Fibroblast of peridontal ligament (primary cell): Measurements from ENCODE around the gene TANC1.

Experiments
- DNase-seq: peaks from one replicate; pipeline ENCODE4 v3.0.0-alpha.2; 2010; ENCODE audit errors: extremely low read depth

Gene TANC1

DNA sequence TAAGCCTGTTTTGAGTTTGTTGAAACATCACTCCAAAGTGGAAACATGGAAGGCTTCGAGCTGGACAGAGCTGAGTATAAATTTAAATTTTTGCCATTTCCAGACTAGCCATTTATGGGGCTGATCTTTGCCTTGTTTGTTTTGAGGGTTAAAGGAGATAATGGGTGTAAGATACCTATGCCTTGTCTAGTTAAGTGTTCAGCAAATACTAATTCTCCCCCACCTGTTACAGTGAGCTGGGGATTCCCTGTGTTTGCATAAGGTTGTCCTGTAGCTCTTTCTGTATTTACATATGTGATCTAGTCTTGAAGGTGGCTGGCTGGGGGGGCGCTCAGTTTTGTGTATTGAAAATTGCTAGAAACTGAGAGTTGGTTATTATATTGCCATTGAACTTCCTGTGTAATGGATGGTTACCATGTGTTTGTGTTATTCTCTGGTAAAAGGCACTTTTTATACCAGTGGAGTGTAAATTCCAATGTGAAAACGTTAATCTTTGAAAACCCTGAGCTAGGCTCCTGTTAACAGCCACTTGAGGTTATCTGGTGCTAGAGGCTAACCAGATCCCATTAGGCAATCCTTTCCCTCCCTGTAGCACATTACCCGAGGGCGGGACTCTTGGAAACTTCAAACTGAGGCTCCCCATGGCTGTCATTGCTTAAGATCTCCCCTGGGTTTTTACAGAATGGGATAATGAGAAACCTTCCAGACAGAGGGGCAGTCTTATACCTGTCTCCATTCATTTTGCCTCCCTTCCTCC is 26.7 kb downstream of the TANC1 start:
- no peak for DNase-seq

DNA sequence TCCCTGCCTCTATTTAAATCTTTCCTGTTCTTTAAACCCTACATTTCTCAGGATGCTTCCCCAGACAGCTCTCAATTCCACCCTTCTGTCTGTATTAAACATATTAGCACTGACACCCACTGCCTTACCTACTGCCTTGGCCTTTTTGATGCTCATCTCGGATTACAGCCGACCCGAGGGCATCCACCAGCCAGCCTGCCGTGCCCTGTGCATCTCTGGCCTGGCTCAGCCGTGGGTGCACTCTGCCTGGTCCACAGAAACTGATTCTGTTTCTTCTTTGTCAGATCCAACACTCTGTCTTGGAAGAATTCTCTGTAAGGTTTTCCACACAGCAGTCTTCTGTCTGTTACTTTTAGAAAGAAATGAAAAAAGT is 27.2 kb downstream of the TANC1 start:
- DNase-seq = no peak

DNA sequence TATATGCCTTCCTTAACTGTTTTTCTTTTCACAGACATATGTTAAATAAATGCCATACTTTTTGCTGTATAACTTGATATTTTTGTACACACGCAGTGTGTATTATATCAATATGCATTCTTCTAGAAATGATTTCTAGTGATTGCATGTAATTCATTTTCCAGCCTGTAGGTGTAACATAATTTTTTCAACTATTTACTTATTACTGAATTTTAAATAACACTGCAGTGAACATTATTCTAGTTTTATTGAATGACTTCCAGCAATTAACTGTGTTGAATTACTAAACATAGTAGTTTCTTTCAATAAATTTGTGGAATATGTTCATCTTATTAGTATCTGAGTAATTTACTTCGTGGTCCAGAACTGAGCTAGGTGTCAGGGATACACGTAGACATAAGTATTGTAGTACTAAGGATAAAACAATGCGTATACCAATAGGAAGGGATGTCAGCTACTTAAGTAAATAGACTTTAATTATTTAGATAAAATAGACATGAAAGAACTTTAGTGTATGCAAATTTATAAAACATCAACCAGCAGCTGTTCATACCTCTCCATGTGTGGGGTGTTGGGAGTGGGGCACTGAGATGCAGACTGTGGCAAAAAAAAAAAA is 28.0 kb downstream of the TANC1 start:
- DNase-seq = no peak

DNA sequence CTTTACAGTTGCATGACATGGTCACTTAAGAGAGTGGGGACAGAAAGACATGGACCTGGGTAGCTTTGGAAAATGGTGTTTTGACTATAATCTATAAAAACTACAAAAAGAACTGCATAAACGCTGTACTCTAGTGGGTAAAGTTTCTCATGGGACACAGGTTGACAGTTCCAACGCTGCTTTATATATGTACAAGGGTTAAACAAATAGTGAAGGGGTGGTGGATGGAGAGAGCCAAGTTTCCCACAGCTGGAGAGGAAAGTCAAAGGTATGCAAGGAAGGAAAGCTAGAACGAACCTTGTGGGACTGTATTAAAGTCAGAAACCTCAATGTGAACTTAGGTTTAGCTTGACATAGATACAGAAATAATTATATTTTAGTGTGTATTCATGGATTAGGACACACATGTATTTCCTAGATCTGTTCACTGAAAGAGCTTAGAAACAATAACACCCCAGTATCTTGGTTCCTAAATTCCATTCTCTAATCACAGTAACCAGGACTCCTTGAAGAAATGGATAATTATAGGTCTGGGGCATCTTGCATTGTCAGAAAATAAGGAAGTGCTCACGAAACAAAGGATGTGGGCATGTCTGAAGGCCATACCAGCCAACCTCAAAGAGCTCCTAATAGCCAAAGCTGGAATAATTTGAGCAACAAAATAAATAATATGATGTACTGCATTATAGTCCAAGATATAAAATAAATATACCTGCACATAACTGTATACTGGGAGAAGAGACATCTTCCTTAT is 28.8 kb downstream of the TANC1 start:
- DNase-seq = no peak

DNA sequence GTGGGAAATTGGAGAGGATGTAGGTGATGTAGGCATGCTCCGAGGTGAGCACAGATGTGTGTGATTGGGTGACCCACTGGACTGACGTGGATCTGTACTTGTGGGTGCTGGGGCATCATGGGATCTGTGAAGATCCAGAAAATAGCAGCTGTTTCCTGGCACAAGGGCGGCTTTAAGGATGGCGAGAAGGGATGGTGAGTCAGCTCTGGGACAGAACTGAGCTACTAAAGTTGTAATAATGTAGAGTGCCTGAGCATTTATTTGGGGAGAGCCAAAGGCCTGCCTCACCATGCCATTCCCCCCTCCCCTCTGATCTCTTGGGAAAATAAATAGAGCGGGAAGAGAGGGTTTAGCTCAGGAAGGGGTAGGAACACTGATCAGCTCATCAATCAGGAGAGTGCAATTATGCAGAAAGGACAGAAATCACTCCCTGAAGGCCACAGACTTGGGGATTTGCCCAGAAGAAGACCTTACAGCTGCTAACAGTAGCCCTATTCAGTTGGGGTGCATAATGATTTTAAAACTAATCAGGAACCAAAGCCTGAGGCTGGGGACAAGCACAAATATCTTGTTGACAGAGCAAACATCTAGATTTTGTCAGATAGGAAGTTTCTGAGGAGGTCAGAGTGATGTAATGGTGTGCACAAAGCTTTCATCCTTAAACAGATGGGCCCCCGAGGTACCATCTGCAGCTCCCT is 30.3 kb downstream of the TANC1 start:
- DNase-seq = peak; percentile 54

DNA sequence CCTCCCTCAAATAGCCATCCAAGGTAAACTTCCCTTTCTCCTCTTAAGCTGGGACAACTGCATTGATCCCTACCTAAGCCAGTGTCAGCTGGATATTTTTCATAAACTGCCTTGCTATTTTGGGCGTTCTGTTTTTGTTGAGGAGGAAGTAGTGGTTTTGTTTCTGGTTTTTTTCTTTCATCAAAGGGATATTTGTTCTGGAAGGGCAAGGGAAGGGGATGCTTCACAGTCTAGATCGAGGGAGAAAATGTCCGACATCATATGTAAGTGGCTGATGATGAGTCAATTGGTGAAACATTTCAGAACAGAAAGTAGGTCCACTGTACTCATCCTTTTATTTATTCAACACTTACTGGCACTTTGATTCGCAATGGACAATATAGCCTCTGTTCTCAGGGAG is 31.0 kb downstream of the TANC1 start:
- peak; percentile 48 for DNase-seq

DNA sequence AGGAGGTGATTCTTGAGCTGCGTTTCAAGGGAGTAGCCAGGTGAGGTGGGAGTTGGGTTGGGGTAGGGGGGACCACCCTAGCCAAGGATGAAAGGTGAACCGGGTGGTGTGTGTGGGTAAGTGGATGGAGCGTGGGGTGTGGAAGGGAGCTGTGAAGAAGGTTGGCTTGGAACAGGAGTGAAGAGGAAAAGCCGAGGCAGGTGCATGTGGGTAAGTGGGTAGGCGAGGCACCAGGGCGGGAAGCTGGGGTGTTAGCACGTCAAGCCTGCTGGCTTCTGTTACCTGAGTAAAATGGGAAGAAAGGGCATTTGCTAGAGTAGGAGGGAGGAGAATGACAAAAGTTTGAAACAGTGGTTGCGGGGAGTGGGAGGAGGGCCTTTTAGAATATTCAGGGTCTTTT is 31.6 kb downstream of the TANC1 start:
- no peak for DNase-seq

DNA sequence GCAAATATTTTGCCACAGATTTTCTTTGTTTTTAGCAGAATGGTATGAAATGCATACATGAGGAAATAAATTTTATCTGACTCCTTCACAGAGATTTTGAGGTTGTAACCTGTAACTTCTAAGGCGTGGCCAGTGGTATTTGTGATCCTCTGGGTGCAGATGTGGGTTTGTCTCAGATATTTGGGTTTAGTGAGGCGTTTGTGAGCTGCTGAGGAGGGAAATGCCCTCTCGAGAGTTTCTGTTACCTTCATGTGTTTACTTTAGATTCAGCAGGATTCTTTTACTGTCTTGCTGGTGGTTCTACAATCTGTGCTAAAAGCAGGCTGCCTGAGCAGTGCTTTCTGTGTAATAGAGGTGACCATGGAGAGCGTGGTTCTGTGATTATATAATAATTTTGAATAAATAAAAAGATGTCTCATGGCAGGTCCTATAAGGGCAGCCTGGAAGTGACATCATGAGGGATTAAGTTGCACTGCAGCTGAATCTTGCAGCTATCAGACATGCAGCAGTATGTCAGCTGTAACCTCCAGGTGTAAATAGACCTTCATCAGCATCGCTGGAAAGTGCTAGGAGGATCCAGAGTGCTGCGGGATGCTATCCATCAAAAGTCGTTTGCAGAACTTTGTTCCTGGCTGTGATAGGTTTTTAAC is 34.1 kb downstream of the TANC1 start:
- no peak for DNase-seq

DNA sequence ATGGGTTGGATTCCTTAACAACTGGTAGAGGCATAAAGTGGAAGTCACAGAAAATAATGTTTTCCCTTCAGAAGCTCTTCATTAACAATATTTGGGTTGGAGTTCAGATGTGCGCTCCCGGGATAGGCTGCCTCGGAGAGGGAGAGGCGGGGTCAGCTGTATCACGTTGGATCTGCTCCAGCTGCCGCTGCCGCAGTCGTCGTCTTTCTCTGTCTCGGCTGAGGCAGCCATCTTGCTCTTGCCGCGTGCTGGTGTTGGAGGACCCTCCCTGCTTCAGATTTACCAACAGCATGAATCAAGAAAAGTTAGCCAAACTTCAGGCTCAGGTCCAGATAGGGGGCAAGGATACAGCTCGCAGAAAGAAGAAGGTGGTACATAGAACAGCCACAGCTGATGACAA is 35.1 kb downstream of the TANC1 start:
- DNase-seq = no peak

DNA sequence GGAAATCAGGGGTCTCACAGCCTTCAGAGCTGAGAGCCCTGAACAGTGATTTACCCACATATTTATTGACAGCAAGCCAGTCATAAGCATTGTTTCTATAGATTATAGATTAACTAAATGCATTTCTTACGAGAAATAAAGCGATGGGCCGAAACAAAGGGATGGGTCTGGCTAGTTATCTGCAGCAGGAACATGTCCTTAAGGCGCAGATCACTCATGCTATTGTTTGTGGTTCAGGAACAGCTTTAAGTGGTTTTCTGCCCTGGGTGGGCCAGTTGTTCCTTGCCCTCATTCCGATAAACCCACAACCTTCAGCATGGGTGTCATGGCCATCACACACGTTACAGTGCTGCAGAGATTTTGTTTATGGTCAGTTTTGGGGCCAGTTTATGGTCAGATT is 36.4 kb downstream of the TANC1 start:
- no peak for DNase-seq

DNA sequence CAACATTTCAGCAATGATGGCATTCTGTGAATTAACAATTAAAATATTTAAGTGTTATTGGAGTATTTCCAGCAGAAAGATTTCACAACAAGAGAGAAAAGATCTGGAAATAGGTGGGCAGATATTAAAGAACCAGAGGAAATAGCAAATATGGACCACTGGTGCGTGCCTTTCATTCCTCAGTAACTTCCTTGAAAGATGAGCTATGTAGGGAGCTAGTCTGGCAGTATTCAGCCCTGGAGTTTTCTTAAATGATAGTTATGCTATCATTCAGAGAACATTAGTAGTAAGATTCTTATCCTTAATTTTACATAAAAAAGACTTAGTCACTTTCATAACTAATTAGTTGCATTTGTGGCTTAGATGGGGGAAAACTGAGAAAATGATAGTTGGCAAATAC is 41.5 kb downstream of the TANC1 start:
- DNase-seq = no peak

DNA sequence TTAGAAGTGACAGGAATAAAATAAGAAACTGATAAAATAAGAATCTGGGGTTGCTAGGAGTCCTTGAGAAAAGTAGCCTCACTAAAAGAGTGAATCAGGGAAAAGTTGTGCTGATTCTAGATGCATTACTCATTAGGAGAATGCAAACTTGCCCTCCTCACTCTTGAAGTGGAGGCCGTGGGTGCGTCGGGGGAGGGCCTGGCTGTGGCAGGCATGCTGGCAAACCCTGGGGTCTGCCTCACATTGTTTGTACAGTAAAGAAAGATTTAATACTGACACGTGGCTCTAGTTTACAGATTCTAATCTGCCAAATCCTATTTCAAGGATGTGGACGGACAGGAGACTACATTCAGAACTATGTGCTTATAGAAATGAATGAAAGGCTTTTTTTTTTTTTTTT is 41.9 kb downstream of the TANC1 start:
- peak; percentile 69 for DNase-seq

DNA sequence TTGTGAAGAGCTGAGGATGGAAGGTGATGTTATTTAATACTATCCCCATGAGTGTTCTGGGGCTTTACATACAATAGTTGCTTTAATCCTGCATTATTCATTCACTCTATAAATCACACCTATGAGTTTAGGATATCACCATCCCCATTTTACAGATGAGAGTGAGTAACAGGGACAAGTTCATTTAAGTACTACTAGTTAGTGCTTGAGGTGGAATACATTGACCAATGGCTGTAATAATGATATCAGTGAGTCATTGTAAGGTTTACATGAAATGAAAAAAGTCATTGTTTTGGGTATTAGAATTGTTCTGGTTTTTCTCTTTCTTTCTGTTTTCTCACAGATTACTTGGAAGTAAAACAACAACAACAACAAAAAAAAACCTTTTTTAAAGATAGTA is 42.5 kb downstream of the TANC1 start:
- peak; percentile 29 for DNase-seq

DNA sequence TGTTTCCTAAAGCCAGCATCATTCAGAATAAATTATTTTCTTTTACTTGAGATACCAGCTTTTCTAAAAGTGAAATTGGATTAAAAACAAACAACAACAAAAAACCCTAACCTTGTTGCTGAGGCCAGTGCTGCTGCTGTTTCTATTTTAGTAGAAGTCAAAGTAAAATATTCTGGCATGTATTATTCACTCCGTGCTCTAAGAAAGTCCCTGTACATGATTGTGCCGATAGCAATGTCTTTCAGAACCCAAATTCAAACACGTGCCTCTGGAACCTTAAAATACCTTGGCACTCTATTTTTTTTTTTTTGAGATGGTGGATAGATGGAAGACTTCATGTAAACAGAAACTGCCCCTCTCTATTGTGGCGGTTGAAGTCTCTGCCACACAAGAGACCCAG is 43.7 kb downstream of the TANC1 start:
- DNase-seq = no peak

DNA sequence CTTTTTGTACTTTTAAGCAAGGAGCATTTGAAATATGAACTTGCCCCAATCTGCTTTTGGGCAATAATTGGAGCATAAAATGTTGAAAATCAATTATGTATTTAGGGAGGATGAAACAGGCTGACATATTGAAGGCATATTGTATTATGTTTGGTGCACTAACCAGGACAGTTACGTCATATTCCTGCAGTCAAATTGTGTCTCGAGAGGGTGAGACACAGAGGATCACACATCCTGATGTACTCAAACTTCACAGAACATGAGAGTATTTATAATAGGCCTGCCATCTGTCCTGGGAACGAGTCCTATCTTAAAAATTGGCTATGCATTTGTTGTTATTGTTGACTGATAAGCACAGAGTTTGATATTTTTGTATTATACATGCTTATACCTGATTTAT is 44.7 kb downstream of the TANC1 start:
- DNase-seq = no peak

DNA sequence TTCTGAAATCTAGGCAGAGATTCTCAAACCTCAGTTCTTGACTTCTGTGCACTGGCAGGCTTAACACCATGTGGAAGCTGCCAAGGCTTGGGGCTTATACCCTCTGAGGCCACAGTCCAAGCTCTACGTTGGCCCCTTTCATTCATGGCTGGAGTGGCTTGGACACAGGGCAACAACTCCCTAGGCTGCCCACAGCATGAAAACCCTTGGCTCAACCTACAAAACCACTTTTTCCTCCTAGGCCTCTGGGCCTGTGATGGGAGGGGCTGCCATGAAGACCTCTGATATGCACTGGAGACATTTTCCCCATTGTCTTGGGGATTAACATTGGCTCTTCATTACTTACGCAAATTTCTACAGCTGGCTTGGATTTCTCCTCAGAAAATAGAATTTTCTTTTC is 46.7 kb downstream of the TANC1 start:
- no peak for DNase-seq

DNA sequence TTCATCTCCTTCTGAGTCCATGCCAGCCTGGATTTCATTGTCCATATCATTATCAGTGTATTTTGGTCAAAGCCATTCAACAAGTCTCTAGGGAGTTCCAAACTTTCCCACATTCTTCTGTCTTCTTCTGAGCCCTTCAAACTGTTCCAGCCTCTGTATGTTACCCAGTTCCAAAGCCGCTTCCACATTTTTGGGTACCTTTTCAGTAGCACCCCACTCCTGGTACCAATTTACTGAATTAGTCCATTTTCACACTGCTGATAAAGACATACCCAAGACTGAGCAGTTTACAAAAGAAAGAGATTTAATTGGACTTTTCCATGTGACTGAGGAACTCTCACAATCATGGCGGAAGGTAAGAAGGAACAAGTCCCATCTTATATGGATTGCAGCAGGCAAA is 47.4 kb downstream of the TANC1 start:
- DNase-seq = no peak

DNA sequence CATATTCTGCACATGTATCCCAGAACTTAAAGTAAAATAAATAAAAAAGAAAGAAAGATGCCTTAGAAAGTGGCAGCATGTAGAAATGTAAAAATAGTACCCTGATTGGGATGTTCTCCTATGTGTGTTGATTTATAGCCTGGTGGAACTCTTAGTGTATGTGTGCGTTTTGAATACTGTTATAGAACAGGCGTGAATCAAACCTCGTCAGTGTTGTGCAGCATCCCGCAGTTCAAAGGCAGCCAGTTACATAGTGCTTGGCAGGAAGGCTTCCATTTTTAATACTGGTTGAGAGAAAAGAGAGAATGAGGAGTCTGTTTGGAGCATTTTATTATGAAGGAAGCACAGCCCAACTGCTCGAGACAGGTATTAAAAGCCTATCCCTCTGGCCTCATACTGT is 49.4 kb downstream of the TANC1 start:
- no peak for DNase-seq

DNA sequence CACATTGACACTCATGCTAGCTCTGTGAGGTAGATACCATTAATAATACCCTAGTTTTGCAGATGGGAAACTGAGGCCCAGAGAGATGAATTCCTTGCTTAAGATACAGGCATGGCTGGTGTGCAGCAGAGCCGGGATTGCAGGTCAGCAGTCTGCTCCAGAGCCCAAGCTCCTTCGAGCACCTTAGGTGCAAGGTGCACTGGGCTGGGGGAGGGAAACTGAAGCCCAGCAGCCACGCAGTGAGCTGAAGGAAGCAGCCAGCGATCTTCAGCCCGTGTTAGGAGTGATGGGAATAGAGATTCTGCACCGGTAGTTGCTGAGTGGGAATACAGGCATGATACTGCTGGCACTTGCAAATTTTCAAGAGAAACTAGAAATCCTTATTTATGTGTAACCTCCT is 50.6 kb downstream of the TANC1 start:
- no peak for DNase-seq

DNA sequence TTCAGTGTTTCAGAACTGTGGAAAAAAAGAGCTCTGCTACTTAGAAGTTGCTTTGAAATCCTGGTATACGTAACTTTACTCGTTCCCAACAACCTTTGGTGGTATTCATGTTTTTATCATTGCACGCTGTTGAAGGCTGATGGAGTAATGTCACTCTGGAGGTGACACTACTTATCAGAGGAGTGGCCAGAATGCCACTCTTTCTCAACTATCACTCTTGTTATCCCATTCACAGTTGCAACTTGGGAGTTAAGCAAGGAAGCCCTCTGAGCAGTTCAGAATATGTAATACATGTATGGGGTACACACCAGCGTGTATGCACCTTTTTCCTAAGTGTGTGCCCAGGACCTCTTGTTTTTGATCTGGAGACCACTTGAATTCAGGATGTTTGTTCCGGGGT is 53.6 kb downstream of the TANC1 start:
- no peak for DNase-seq

DNA sequence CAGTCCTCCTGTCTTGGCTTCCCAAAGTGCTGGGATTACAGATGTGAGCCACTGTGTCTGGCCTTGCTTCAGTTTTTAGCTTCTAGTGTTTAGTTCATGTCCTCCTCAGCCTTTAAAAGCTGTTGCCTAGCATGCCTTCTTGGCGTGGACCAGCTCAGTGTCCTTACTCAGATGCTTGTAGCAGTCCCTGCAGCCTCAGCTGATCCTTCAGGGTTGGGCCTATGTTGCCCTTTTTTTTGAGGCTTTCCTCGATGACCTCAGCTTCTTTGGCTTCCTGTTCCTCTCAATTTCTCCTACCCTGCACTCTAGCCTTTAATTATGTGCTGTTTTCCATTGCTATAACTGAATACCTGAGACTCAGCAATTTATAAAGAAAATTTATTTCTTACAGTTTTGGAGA is 57.7 kb downstream of the TANC1 start:
- no peak for DNase-seq

DNA sequence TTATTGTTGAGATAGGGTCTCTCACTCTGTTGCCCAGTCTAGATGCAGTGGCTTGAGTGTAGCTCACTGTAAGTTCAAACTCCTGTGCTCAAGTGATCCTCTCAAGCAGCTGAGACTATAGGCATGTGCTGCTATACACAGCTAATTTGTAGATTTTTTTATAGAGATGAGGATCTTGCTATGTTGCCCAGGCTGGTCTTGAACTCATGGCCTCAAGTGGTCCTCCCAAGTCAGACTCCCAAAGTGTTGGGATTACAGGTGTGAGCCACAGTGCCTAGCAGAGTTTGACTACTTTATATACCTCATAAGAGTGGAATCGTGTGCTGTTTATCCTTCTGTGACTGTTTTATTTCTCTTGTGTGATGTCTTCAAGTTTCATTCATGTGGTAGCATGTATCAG is 60.3 kb downstream of the TANC1 start:
- DNase-seq = no peak
